ENCODE measurements around the gene DNAJB6. TPM values are rescaled to one million over a fixed set of nuclear protein-coding genes. Genes with fewer than 3 reads are reported as not detected.

Gene DNAJB6
- total RNA-seq, 2 donors from 2014 or later: 68.3 to 199 TPM

GRCh38 chr7:157394246-157395191 is 57.7 kb downstream of the DNAJB6 start:
- TF ChIP-seq POLR2A (IDR thresholded peaks at IDR 0.05) (no peak), POLR2AphosphoS5 (IDR thresholded peaks at IDR 0.05) (no peak), CTCF (IDR thresholded peaks at IDR 0.05) (no peak)
- Histone ChIP-seq H3K36me3 (no peaks in the 10 kb centered on the region), H3K9me3 (no peaks in the 10 kb centered on the region), H3K27me3 (replicated peaks; ENCODE audit: insufficient read depth) (no peaks in the 10 kb centered on the region), H3K27ac (no peak overlapping the region), H3K4me3 (no peak overlapping the region), H3K4me1 (replicated peaks) (peaks cover 4% of the 10 kb centered on the region)
- no peak for DNase-seq (ENCODE audit: low spot score)
- 95% methylated on average over 20 of the region's 20 CpGs for WGBS
- intact Hi-C loops (cut with DNase I): no loop called here

- peaks cover 4% of the 10 kb centered on the region for H3K4me1 ChIP-seq (replicated peaks)
- no peak for DNase-seq (ENCODE audit: low spot score)
- no peak overlapping the region for H3K4me3 ChIP-seq
- 90% methylated on average over 2 of the region's 2 CpGs for whole genome bisulfite sequencing
- no peaks in the 10 kb centered on the region for H3K36me3 ChIP-seq
- intact Hi-C loops (cut with DNase I): no loop called here
- H3K27me3 ChIP-seq (replicated peaks; ENCODE audit: insufficient read depth): no peaks in the 10 kb centered on the region
- no peak overlapping the region for H3K27ac ChIP-seq
- TF ChIP-seq POLR2A (IDR thresholded peaks at IDR 0.05): no peak
- TF ChIP-seq CTCF (IDR thresholded peaks at IDR 0.05): no peak
- no peak for TF ChIP-seq POLR2AphosphoS5 (IDR thresholded peaks at IDR 0.05)
- no peaks in the 10 kb centered on the region for H3K9me3 ChIP-seq
Observed at GRCh38 chr7:157395206-157395605, 58.4 kb downstream of the DNAJB6 start.

GRCh38 chr7:157396316-157397035 is 59.7 kb downstream of the DNAJB6 start:
- H3K4me3 ChIP-seq: no peak overlapping the region
- no peak for TF ChIP-seq POLR2AphosphoS5 (IDR thresholded peaks at IDR 0.05)
- DNase-seq (ENCODE audit: low spot score): no peak
- WGBS: 91% methylated on average over 20 of the region's 20 CpGs
- intact Hi-C loops (cut with DNase I): no loop called here
- H3K27ac ChIP-seq: no peak overlapping the region
- no peaks in the 10 kb centered on the region for H3K36me3 ChIP-seq
- no peaks in the 10 kb centered on the region for H3K9me3 ChIP-seq
- no peaks in the 10 kb centered on the region for H3K27me3 ChIP-seq (replicated peaks; ENCODE audit: insufficient read depth)
- H3K4me1 ChIP-seq (replicated peaks): peaks cover 4% of the 10 kb centered on the region

- no peak for DNase-seq (ENCODE audit: low spot score)
- Histone ChIP-seq H3K9me3 (no peaks in the 10 kb centered on the region), H3K27ac (no peak overlapping the region), H3K4me3 (no peak overlapping the region), H3K27me3 (replicated peaks; ENCODE audit: insufficient read depth) (no peaks in the 10 kb centered on the region), H3K36me3 (no peaks in the 10 kb centered on the region), H3K4me1 (replicated peaks) (peaks cover 4% of the 10 kb centered on the region)
- 95% methylated on average over 31 of the region's 31 CpGs for WGBS
- TF ChIP-seq POLR2A (IDR thresholded peaks at IDR 0.05): no peak
- no peak for TF ChIP-seq CTCF (IDR thresholded peaks at IDR 0.05)
- TF ChIP-seq POLR2AphosphoS5 (IDR thresholded peaks at IDR 0.05): no peak
- intact Hi-C loops (cut with DNase I): no loop called here
Observed at GRCh38 chr7:157397036-157397720, 60.4 kb downstream of the DNAJB6 start.
